NOMO-1 treated with dmso at 0.1 percent for 144 hours (cell line): ENCODE data around the gene CNPPD1.
"Not testable (repeated sequence)": the region's sequence is repeated elsewhere in the genome, so short reads cannot be mapped to it uniquely, and the experiment has no call there.

ENCODE experiments used
- DNase-seq: peaks from one replicate; lab custom pipeline; 2025; ENCODE audit not compliant: unreplicated experiment; lab: John Stamatoyannopoulos, UW

Gene CNPPD1

DNA sequence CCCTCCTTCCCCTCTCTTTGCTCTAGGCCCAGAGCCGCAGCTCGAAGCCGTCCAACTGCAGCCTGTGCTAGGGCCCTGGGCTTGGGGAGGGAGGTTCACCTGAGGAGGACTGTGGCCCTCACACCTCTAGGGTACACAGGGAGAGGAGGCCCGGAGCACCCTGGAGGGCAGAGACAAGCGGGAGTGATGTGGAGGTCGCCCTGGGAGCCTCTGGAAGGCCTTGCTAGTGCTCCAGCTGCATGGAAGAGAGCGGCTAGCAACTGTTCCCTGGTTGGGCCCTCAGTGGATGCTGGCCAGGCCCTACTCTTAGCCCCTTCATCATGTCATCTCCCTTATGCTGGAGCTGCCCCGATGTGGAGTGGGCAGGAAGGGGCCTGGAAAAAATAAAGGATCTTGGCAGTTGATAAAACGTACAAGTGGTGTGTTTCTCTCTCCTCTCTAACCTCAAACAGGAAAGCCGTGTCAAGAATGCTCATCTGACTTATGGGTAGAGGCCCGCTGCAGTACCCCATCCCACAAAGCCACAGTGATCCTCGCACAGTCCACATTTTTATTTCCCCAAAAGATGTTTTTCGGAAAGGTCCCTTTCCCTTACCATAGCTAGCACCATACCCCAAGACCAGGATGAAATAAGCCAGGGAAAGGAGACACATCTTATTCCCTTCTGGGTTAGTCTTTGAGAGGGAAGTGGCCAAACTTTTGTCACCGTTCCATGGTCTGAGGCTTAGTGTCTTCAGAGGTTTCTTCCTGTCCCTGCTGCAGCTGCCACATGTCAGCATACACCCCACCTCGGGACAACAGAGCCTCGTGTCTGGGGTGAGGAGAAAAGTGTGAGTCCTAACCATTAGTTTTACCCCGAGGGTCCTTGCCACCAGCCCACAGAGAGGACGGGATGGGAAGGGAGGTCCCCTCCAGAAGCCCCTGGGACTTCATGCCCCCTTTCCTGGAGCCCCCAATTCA, 32.8 kb upstream of the CNPPD1 start:
- no peak for DNase-seq

DNA sequence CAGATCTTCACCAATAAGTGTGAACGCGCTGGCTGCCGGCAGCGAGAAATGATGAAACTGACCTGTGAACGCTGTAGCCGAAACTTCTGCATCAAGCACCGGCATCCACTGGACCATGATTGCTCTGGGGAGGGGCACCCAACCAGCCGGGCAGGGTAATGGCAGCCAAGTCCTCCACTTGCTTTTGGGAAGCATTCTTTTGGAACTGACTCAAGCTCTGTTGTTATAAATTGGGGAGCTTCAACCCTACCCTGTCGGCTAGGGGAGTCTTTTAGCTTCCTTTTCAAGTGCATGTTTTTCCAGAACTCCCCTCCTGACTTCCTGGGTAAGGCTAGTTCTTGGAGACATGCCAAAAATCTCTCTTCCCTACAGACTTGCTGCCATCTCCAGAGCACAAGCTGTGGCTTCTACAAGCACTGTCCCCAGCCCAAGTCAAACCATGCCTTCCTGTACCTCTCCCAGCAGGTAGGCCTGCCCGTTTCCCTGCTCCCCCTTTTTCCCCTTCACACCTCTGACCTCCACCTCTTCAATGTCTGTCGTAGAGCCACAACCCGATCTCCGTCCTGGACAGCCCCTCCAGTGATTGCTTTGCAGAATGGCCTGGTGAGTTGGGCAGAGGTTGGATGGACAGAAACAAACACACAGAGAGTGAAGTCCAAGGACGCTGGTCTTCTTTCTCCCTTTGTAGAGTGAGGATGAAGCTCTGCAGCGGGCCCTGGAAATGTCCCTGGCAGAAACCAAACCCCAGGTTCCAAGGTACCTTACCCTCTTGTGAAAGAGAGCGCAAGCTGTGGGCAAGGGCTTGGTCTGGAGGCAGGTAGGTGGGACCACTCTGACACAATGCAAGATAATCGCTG, 31.4 kb upstream of the CNPPD1 start:
- no peak for DNase-seq

DNA sequence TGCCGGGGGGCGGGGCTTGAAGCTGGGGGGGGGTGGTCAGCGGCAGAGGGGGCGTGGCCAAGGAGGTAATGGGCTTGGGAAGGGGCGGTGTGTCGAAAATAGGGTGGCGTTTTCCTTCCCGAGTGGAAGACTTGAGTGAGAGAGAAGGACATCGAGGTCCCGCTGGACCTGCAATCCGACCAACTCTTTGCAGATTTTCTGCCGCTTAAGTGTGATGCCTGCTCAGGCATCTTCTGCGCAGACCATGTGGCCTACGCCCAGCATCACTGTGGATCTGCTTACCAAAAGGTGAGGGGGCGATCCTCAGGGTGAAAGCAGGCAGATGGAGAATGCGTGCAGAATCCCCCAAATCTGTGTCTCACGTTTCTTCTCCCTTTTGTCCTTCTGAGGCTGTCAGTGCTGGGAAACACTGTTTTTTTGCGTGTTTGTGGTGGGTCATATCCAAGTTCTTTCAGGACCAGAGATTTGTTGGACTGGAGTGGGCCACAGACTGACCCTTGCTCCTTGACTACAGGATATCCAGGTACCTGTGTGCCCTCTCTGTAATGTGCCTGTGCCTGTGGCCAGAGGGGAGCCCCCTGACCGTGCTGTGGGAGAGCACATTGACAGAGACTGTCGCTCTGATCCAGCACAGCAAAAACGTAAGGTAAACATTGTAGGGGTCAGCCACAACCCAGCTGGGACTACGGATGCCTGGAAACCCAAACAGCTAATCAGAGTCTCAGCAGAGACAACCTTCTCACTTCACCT, 30.6 kb upstream of the CNPPD1 start:
- no peak for DNase-seq

DNA sequence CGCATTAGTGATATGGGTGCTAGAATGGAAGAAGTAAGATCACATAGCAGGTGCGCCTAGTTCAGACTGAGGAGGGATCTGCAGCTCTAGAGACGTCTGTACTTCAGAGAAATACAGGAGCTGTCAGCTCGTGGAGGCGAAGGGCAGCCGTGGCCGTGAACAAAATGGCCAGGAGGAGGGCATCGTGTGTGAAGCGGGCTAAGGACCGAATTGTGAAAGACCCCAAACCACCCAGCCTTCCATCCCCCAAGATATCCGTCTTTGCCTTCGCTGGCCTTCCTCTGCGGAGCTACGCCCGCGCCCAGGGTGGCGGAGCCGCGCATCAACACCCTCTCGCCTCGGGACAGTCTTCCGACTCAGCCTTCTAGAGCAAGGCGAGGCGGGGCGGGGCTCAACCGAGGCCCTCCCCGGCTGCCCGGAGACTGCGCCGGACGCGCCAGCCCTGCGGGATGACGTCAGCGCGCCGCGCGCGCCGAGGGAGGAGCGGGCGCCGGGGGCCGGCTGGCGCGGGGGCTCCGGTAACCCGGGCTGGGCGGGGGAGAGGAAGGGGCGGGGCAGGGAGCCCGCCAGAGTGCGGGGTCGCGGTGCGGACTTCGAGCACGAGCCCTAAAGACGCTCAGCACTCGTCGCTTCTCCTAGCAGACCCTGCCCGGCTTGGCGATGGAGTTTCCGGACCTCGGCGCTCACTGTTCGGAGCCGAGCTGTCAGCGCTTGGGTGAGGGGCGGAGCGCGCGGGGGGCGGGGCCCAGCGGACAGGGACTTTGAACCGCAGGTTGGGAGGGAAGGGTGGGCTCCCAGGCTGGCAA, 29.8 kb upstream of the CNPPD1 start, which contains the start of gene ZFAND2B:
TSS of gene ZFAND2B (plus strand) at position 455 of the 806 bp plus-strand sequence. CDS start at position 661, 206 bp downstream.
- peak; percentile 91 for DNase-seq

DNA sequence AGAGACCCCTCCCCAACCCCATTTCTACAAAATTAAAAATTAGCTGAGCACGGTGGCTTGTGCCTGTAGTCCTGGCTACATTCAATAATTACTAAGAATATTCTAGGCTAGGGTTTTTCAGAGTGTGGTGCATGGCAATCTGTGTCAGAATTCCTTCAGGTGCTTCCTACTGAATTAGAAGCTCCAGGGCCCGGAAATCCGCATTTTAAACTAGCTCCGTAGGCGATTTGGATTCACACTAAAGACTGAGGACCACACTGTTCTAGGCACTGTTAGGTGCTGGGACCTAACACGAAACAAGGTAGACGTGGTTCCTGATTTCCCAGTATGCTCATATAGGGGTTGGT, 29.2 kb upstream of the CNPPD1 start:
- no peak for DNase-seq

DNA sequence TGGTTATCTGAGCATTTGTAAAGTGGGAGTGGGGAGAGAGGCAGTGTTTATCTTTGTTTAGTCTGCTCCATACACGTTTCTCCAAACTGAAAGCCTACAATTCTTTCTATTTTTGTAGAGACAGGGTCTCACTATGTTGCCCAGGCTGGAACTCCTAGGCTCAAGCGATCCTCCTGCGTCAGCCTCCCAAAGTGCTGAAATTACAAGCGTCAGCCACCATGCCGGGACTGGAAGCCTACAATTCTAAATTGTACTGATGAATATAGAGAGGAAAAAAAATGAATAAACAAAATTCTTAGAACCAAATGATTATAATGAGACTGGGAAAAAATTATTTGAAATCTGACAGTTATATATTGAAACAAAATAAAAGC, 28.4 kb upstream of the CNPPD1 start:
- no peak for DNase-seq

DNA sequence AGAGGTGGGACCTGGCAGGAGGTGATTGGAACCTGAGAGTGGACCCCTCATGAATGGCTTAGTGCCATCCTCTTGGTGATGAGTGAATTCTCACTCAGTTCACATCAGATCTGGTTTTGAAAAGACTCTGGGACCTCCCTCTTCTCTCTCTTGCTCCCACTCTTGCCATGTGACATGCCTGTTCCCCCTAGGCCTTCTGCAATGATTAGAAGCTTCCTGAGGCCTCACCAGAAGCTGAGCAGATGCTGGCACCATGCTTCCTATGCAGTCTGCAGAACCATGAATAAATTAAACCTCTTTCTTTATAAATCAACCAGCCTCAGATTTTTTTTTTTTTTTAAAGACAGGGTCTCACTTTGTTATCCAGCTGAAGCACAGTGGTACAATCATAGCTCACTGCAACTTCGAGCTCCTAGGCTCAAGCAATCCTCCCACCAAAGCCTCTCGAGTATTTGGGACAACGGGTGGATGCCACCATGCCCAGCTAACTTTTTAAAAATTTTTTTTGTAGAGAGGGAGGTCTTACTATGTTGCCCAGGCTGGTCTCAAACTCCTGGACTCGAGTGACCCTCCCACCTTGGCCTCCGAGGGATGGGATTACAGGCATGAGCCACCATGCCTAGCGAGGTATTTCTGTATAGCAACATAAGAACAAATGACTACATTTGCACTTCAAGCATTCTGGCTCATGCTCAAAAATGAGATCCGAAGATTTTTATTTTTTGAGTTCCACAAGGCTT, 27.9 kb upstream of the CNPPD1 start:
- no peak for DNase-seq

DNA sequence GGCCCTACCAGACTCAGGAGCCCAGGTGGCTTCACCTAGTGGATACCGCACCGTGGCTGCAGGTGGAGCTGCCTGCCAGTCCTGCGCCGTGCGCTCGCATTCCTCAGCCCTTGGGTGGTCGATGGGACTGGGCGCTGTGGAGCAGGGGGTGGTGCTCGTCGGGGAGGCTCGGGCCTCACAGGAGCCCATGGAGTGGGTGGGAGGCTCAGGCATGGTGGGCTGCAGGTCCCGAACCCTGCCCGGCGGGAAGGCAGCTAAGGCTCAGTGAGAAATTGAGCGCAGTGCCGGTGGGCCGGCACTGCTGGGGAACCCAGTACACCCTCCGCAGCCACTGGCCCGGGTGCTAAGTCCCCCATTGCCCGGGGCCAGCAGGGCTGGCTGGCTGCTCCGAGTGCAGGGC, 24.6 kb upstream of the CNPPD1 start:
- DNase-seq = not testable (repeated sequence)

DNA sequence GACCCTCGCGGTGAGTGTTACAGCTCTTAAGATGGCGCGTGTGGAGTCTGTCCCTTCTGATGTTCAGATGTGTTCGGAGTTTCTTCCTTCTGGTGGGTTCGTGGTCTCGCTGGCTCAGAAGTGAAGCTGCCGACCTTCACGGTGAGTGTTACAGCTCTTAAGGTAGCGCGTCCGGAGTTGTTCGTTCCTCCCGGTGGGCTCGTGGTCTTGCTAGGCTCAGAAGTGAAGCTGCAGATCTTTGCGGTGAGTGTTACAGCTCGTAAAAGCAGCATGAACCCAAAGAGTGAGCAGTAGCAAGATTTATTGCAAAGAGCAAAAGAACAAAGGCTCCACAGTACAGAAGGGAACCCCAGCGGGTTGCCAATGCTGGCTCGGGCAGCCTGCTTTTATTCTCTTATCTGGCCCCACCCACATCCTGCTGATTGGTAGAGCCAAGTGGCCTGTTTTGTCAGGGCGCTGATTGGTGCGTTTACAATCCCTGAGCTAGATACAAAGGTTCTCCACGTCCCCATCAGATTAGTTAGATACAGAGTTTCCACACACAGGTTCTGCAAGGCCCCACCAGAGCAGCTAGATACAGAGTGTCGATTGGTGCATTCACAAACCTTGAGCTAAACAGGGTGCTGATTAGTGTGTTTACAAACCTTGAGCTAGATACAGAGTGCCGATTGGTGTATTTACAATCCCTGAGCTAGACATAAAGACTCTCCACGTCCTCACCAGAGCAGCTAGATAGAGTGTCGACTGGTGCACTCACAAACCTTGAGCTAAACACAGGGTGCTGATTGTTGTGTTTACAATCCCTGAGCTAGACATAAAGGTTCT, 24.0 kb upstream of the CNPPD1 start:
- not testable (repeated sequence) for DNase-seq

DNA sequence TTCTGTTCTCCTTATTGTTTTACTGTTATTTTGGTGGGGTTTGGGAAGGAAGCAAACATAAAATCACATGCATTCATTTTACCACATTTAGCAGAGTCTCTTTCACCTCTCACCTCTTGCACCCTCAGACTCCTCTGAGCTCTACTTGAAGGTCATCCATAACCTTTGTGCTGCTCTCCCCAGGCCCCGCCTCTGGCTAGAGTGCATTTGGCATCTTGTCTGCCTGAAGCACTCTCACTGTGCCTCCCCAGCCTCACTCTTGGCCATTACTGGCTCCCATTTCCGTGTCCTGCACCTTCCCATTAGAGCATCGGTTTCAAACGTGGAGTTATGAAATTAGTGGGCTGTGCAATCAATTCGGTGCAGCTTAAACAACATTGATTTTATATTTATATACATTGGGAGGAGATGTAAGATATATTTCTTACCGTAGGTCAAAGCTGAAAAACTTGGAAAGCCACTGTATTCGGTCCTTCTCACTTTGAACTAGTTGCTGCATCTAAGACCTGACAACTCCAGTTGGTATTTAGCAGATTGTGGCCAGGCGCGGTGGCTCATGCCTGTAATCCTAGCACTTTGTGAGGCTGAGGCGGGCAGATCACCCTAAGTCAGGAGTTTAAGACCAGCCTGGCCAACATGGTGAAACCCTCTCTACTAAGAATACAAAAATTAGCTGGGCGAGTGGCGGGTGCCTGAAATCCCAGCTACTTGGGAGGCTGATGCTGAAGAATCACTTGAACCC, 22.9 kb upstream of the CNPPD1 start:
- no peak for DNase-seq

DNA sequence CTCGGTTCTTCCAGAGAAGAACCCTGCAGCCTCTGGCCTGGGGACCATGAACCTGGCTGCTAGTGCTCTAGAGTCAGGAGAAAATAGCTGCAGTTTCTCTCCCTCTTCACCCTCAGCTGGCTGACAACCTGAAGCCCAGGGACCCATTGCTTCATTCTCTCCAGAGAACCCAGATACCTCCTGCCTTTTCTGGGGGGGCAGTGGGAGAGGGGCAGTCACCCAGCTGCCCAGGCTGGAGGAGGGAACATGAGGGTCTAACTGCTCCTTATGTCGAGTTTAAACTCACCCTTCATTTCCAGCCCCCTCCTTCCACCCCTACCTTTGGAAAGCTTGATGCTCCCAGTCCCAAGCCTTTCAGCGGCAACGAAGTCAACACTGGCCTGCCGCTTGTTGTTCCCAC, 22.2 kb upstream of the CNPPD1 start:
- no peak for DNase-seq

DNA sequence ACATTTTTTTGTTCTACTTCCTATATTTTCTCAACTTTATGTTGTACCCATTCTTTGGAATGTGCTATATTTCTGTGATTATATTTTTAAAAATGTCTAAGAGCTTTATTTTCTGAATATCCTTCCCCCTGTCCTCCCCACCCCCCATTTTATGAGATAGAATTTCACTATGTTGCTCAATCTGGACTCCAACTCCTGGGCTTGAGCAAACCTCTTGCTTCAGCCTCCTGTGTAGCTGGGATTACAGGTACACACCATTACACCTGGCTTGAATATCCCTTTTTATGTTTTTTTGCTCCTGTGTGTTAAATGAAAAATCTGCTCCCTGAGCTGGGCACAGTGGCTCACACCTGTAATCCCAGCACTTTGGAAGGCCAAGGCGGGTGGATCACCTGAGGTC, 20.7 kb upstream of the CNPPD1 start:
- DNase-seq = no peak

DNA sequence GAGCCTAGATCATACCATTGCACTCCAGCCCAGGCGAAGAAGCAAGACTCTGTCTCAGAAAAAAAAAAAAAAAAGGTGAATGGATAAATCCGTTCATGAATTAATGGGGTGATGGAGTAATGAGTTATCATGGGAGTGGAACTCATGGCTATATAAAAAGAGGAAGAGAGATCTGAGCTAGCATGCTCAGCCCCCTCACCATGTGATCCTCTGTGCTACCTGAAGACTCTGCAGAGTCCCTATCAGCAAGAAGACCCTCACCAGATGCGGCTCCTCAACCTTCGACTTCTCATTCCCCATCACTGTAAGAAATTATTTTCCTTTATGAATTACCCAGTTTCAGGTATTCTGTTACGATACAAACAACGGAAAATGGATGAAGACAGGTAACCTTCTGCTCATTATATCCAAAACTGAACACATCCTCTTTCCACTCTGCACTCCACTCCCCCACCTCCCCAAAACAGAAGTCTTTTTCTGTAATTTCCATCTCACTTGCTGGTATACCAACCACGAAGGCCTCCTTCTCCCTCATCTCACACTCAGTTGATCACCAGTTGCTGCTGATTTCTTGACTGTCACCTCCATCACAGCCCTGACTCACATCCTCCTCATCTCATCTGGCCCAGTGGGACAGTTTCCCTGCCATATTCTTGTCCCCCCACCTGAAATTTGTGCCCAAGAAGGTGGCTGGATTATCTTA, 10.2 kb upstream of the CNPPD1 start:
- no peak for DNase-seq

DNA sequence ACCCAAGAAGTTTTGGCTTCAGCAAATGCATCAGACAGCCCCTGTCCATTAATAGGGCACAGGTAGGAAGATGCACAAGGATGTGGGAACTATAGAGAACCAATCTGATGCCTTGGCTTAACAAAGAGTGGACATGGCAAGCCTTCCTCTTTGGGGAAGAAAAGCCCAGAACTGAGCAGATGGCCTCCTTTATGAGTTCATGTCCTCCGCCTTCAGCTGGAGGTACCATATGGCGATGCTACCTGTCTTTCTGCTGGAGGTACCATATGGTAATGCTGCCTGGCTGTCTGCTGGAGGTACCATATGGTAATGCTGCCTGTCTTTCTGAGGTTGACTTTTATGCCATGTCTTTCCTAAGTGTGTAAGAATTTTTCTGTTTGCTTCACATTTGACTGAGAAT, 7.4 kb upstream of the CNPPD1 start:
- no peak for DNase-seq

DNA sequence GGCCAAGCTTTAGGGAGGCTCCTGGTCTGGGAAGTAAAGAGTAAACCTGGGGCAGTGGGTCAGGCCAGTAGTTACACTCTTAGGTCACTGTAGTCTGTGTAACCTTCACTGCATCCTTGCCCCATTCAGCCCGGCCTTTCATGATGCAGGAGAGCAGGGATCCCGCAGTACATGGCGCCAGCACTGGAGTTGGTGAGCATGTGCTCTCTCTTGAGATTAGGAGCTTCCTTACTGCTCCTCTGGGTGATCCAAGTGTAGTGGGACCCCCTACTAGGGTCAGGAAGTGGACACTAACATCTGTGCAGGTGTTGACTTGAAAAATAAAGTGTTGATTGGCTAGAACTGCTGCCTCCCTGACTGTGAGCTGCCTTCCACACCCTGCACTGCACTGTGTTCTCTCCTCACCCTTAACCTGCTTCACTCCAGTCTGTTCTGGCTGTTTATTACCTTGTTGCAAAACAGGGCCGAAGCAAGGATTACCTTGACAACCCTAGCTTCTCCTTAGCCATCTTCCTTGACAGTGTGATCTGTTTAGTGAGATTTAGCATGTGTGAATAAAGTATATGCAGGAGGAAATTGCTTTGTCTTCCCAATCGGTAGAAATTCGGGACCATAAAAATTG, 6.5 kb upstream of the CNPPD1 start:
- no peak for DNase-seq

DNA sequence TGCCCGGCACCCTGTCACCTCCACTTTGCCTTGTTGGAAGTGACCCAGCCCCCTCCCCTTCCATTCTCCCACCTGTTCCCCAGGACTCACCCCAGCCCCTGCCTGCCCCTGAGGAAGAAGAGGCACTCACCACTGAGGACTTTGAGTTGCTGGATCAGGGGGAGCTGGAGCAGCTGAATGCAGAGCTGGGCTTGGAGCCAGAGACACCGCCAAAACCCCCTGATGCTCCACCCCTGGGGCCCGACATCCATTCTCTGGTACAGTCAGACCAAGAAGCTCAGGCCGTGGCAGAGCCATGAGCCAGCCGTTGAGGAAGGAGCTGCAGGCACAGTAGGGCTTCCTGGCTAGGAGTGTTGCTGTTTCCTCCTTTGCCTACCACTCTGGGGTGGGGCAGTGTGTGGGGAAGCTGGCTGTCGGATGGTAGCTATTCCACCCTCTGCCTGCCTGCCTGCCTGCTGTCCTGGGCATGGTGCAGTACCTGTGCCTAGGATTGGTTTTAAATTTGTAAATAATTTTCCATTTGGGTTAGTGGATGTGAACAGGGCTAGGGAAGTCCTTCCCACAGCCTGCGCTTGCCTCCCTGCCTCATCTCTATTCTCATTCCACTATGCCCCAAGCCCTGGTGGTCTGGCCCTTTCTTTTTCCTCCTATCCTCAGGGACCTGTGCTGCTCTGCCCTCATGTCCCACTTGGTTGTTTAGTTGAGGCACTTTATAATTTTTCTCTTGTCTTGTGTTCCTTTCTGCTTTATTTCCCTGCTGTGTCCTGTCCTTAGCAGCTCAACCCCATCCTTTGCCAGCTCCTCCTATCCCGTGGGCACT, 5.8 kb upstream of the CNPPD1 start:
- no peak for DNase-seq
